ENCODE results near the gene ZNF775. TPM values are rescaled to one million over a fixed set of nuclear protein-coding genes. Genes with fewer than 3 reads are reported as not detected.

The ZNF775 gene
- total RNA-seq, 2 donors from 2014 or later, result 4.2 to 11.5 TPM

Other genes starting within 250 kb of the ZNF775 start
- gene LRRC61, start 56.0 kb upstream of the ZNF775 start, total RNA-seq, result 10 to 100 TPM in 1 of 2 donors, 1 to 10 TPM in 1; 4.6 to 10.2 TPM
- 1 to 10 TPM in 1 of 2 donors, under 1 TPM in 1; 0.14 to 6.4 TPM for gene ACTR3C, start 55.8 kb upstream of the ZNF775 start, total RNA-seq
- gene RARRES2, start 37.7 kb upstream of the ZNF775 start, total RNA-seq, result 100 to 1,000 TPM in 1 of 2 donors, 10 to 100 TPM in 1; 76.4 to 102 TPM
- 10 to 100 TPM; 80.0 to 82.3 TPM for gene REPIN1, start 10.5 kb upstream of the ZNF775 start, total RNA-seq
- 10 to 100 TPM in 1 of 2 donors, 1 to 10 TPM in 1; 5.8 to 13.4 TPM for gene GIMAP8, start 71.3 kb downstream of the ZNF775 start, total RNA-seq
- 10 to 100 TPM; 12.6 to 21.4 TPM for gene GIMAP7, start 135.5 kb downstream of the ZNF775 start, total RNA-seq
- gene GIMAP4, start 188.1 kb downstream of the ZNF775 start, total RNA-seq, result 10 to 100 TPM; 12.3 to 29.3 TPM